Measurements from ENCODE around the gene DHH.

Gene DHH

DNA sequence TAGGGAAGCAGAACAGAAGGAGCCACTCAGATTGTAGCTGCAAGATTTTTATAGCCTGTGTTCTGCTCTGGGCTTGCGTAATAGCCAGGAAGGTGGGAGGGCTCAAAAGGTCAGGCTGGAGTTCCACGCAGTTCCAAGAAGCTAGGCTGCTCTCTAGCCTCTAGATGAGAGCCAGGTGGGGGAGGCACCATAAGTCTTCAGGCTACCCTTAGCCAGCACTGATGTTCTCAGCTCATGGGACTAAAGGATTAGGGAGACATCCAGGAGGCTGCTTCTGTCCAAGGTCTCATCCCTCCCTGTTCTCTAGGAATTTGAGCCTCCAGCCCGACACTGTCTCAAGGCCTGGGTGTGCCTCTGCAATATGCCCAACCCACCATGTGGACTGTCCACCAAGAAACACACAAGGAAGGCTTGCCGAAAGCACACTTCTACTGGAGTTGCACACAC is 14.4 kb upstream of the DHH start:
- DNase-seq: no peak

DNA sequence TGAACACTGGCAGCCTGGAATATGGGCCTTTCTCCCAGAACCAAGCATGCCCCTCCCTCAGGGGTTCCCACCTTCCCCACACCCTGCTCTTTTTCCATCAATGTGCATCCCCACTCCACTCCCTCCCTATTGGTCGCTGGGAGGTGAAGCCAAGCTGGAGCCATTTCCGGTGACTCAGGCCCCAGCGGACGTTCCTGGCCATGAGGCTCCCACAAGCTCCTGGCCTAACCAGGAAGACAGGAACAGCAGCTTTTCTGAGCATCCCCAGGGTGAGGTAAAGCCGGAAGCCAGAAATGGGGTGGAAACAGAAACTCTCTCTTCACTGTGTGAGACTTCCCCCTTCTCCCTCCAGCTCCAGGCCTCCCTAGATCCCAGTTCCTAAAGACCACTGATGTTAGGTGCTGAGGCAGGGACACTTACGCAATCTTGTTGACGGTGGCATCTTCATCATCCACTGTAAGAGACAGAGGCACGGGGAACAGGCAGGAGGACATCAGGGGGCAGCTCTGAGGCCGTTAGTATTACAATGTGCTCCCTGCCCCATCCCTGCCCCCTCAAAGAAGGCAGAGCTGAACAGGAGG is 11.0 kb upstream of the DHH start:
- peak; percentile 42 for DNase-seq

DNA sequence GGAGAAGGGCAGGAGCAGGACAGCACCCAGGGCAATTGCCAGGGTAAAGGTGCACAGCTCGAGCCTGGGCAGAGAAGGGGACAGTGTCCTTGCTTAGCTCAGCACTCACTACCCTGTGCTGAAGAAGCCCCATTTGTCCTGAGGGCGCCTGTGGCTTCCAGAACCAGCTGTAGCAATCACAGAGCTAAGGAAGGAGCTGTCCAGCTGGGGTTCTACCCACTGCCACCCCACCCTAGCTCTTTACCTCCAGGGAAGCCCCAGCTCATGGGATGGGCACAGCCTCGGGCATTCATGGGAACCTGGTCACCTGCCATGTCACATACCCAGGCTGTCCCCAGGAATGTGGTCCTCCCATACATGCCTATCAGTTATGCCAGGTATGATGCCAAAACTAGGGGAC is 10.2 kb upstream of the DHH start:
- no peak for DNase-seq

DNA sequence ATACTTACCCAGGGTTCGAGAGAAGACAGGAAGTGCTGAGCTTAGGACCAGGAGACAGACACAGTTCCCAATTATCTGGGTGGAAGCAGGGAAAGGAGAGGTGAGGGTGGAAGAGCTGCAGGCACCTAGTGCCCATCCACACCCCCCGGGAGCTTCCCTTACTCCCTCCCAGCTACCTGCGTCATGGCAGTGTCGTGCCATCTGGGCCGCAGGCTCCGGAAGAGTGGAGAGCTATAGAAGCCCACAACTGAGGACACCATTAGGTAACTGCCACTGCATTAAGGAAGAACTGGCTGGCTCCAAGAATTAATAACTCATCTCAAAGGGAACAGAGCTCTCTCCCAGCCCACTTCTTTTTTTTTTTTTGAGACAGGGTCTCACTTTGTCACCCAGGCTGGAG is 5.8 kb upstream of the DHH start:
- DNase-seq: no peak

DNA sequence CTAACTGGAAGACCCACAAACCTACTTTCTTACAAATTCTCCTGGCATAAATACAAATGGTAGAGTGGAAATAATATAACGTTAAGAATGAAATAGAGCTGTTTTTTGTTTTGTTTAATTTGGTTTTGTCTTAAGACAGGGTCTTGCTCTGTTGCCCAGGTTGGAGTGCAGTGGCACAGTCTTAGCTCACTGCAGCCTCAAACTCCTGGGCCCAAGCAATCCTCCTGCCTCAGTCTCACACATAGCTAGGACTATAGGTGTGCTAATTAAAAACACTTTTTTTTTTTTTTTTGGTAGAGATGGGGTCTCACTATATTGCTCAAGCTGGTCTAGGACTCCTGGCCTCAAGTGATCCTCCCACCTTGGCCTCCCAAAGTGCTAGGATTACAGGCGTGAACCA is 4.1 kb upstream of the DHH start:
- no peak for DNase-seq

DNA sequence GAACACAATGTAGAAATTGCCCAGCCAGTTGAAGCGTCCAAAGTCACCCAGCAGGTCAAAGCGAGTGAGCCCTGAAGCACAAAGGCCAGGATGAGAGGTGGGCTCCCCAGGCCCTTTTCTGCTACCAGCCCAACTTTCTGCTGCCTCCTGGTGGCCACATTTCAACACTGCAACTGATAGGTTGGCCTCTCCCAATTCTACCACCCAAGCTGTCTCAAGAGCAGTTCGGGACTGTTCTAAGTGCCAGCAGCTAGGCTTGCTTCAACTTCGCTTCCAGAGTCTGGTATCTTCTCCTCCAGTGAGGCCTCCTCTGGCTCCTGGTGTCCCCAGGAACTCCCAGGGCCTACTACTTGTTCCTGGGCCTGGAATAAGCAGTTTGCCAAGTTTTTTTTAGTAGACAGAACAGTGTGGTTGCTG is 3.4 kb upstream of the DHH start:
- DNase-seq: peak; percentile 35

DNA sequence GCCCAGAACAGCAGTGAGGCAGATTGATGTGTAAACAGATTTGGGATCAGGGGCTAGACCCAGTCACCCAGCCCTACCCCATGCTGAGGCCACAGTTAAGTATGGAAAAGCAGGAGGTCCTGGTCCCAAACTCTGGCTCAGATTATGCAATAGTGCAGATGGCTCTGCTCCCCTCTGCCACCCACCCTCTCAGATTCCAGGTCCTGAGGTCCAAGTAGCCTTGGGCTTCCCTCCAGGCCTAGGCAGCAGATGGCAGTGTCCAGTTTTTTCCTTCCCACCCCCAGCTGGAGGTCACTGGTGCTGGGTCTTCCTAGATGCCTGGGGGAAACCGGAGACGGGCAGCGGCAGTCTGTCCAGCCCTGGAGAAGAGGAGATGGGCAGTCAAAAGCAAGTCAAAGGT is 2.8 kb upstream of the DHH start:
- no peak for DNase-seq

DNA sequence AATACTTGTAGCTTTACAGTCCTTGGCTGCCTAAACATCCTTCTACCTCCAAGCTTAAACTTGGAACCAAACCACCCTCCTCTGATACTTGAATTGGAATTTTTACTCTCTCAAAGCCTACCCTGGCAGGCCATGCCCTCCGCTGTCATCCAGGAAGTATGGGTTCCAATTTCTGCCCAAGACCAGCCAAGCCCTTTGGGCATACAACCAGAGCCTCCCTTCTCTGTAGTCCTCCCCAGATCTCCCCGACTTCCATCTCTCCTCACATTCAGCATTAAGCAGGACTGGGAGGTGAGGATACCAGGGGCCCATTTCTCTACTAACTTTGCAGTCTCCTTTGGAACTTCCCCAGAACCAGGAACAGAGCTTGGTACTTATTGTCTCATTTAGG is 369 bp upstream of the DHH start:
- no peak for DNase-seq

DNA sequence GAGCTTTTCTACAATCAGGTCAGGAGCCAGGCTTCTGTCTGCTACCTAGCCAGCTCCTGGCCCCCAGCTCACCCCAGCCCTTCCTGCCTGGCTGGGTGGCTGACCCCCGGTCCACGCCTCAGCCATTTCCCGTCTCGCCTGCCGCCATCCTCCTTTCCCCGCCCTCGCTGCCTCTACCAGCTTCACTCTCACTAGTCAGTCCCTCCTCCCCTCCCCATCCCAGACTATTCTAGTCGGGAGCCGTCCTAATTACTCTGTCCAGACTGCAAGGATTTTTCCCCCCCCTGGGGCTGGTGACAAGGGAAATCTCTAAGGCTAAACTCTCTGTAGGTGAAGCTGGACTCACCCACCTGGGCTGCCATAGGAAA is 825 bp downstream of the DHH start:
- DNase-seq: no peak

DNA sequence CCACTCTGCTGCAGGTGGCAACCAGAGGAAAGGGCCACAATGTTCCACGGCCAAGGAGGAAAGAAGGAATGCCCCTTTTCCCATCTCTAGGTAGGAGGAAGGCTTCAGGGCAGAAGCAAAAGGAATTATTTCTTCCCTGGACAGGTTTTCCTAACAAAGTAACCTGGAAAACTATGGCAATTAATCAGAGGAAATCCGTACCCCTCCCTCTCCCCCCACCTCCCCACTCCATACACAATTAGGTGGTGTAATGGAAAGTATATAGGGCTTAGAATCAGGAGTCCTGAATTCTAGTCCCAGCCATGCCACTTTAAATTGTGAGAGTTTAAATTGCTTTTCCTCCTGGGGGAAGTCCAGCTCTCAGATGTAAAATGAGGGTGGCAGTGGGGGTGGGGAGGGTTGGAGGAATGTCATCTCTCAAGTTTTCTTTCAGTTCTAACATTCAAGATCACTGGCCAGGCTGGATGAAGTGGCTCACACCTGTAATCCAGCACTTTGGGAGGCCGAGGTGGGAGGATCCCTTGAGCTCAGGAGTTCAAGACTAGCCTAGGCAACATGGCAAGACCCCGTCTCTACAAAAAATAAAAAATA is 1.7 kb downstream of the DHH start:
- DNase-seq: no peak

DNA sequence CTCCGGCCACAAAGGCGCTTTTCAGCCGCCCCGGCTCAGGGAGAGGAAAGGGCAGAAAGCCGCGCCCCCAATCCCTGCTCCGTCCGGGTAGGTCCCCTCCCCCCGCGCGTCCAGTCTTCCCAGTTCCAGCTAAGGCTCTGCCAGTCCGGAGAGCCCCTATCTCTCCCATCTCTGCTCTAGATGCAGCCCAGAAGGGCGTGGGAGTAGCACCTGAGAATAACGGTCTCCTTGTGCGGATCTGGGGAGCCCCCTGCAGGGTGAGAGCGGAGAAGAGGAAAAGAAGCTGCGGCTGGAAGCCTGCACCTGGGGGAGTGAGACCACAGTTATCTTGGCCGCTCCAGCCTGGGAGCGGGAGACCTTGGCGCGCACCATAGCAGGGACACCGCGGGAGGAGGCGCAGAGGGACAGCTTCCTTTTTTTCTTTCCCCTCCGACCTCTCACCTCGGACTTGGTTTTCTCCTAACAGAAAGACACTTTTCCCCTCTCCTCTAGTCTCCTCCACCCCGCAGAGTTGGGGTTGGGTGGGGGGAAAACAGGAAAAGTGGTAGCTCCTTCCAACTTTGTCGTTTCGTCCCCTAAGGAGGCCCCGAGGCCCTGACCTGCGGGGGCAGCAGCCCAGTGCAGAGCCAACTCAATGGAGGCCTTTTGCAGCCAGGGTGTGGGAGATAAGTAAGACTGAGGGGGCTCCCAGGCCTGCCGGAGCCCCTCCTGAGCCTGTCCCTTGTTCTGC is 2.4 kb downstream of the DHH start:
- DNase-seq: peak; percentile 34

DNA sequence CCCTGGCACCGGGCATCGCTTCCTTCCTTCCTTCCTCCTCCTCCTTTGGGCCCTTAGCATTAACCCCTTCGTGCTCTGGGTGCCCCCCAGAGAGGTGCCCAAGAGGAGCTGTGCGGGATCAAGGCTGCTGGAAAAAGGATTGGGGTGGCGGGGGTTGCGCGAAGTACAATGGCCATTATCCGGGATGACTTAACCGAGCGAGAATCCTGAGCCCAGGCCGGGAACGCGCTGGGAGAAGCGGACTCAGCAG is 2.8 kb downstream of the DHH start:
- DNase-seq: no peak

DNA sequence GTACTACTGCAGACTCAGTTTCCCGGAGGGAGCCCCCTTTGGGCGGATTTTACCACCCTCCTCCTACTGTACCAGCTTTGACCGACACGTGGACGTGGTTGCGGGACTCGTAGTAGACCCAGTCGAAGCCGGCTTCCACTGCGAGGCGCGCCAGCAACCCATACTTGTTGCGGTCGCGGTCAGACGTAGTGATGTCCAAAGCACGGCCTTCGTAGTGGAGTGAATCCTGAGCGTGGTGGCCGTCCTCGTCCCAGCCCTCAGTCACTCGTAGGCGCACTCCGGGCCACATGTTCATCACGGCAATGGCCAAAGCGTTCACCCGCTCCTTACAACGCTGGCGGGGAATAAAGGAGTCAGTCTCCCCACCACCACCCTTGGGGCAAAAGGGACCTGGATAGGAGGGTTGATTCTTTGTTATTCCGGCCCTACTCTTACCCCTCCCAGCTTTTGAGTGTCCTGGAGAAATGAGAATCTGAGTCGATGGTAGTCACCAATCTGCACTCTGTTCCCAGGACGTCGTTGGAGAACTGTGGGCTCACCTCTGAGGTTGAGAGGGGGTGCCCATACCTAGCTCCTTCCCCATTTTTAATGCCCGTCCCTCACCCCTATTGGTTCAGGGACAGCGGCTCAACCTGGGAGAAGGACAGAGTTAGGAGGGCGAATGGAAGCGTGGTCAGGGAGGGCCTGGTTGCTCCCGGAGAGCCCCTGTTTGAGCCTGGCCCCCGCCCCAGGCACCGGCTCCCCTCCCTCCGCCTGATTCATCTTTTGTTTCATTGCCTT is 3.4 kb downstream of the DHH start:
- DNase-seq: no peak

DNA sequence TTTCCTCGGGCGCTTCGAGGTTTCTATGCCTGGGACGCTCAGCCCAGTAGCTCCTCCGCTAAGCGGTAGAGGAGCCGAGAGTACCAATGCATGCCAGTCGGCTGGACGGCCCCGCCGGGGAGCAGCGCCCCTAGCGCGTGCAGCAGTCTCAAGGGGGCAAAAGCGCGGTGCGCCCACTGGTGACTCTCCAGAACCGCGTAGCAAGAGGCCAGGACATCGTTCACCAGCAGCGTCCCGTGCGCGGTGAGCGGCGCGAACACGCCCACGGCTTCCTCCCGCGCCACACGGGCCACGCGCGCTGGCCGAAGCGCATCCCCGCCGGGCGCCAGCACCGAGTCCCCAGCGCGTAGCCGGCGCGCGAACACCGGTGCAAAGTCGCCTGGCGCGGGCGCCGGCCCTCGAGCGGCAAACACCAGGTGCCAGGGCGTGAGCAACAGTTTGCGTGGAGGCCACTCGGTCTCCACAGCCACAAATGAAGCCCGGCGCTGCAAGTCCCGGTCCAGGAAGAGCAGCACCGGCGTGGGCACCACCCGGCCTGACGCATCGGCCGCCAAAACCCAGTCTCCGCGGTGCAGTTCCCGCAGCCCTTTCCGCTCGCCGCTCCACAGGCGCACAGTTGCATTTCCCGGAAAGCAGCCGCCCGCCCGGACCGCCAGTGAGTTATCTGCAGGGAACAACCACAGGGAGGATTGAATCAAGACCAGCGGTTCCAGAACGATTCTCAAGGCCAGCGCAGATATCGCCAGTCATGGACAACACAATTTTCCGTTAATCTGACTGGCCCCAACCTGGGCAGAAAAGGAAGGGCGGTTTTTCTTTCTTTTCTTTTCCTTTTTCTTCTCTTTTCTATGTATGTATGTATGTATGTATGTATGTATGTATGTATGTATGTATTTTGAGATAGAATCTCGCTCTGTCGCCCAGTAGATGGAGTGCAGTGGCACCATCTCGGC is 4.5 kb downstream of the DHH start:
- DNase-seq: peak; percentile 39

DNA sequence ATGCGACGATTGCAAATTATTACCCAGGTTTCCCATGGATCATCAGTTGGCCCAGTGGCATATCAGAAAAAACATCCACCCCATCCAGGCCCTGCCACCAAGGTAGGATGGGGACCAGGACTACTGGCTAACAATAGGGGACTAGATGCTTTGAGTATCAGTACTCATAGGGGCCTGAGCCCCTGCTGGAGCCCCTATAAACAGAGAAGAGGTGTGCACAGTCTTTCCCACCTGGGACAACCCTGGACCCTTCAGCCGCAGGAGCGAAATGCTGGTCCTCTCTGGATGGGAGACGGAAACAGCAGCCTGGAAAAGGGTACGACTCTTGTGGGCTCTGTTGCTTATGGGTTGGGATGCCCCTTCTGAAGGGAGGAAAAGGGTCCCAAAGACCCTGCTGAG is 5.7 kb downstream of the DHH start:
- DNase-seq: no peak

DNA sequence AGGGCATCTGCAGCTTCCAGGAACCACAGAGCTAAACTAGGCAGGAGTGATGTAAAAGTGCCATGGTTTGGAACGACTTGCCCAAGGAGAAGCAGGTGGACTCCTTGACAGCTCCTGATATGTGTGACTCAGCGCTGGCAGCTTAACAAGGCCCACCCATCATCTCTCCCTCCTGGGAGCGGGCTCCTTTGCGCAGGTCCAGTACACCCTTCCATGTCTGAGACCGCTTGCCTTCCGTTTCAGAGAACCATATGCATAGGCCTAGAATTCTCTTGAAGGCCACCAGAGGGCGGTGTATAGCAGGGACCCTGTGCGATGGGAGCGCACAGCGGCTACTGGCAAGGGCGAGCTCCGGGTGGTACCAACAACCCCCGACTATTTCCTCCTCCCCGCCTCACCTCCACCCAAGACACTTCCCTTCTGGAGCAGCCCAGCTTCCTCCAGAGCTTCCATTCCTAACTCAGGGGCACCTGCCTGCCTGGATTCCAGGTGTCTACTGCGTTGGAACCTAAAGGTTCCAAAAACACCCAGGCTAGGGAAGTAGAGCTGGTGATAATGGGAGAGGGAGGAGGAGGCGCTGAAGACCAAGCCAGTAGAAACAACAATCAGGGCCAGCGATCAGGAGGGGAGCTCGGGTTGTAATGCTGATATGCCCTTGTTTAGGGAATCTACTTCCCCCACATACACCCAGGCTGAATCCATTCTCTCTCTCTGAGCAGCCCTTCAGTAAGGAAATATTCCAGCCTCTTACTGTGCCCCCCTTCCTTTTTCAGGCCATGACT is 6.3 kb downstream of the DHH start:
- peak; percentile 90 for DNase-seq

DNA sequence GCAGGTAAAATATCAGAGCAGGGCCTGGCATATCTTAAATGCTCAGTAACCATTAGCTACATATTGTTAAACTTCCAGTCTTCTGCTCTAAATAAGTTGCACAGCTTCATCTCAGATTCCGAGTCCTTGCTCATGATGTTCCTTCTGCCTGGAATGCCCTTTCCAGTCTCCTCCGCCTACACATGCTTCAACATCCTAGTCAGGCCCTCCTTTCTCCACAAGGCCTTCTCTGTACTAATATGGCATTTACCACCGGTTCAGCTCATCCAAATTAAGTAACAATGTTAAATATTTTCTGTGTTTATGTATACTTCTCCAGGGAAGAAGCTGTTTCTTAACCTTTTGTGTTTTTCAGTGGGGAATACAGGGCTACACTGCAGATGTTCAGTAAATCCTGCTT is 8.5 kb downstream of the DHH start:
- no peak for DNase-seq

DNA sequence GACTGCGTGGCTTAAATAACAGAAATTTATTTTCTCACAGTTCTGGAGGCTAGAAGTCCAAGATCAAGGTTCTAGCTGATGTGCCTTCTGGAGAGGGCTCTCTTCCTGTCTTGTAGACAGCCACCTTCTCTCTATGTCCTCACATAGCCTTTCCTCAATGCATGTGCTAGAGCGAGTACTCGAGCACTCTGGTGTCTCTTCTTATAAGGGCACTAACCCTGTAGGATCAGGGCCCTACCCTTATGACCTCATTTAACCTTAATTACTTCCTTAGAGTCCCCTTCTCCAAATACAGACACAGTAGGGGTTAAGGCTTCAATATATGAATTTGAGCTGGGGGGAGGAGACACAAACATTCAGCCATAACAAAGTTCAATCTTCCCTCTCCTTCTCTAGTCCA is 10.2 kb downstream of the DHH start:
- DNase-seq: no peak

DNA sequence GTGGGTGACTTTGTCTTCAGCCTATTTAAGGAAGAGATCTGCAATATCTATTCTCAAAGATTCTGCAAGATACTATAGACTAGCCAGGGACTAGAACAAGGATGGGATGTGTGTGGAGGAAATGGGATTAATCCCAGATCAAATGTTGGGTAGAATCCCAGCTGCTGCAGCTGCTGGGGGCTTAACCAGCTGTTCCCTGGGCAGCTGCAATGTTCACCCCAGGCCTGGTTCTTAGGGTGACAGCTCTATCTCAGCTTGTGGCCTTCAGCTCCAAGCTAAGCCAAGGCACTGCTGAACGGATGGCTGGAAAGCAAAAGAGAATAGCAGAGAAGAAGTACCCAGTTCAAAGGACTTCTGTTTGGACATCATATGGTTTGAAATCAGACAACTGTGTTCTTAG is 14.8 kb downstream of the DHH start:
- no peak for DNase-seq

DNA sequence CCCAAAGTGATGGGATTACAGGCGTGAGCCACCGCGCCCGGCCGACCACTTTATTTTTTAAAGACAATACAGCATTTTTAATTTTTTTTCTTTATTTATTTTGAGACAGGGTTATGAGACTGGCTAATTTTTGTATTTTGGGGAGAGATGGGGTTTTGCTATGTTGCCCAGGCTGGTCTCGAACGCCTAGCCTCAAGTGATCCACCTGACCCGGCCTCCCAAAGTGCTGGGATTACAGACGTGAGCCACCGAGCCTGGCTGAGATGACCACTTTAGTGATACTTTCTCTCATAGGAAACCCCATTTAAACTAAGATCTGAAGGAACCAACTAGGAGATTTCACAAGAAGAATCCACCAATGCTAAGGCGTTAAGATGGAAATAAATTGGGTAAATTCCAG is 23.6 kb downstream of the DHH start:
- no peak for DNase-seq

DNA sequence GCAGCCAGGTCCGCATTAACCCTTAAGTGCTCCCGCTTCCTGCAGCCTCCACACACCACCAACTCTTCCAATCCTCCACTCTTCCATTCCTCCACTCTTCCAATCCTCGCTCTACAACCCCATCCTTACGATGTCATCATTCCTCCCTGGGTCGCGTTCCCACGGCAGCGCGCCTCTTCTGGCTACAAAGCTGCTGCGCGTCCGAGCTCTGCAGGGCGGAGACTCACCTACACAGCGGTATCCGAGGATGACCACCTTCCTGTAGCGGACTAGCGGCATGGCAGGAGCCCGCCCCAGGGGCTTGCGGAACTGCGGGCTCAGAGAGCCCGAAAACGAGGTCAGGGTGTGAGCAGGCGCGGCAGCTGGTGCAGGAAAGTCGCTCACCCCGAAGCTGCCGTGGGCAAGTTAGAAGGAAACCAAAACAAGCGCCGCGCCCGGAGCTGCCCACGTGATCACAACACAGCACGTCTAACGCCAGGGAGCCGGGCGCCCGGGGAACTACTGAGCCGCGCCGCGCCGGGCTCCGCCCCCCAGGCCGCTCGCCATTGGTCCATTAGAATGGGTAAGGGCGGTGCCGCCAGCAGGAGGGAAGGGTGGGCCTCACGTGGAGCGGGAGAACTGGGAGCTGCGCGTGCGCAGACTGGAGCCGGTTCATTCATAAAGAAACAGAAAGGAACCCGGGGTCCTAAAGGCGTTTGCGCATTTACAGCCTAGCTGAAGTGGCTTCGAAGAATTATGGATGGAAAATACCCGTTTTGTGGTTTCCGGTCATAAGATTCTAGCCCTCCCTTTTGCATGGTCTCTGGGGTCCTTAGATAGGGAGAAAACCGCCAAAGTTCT is 24.9 kb downstream of the DHH start, which contains the start of gene RHEBL1:
TSS of gene RHEBL1 (minus strand) at position 473 of the 840 bp plus-strand sequence. CDS start at position 279, 194 bp downstream.
- peak; percentile 97 for DNase-seq

All from fibroblast of skin of right biceps (primary cell).